HCT116 (cell line): ENCODE results near the gene MRGPRX2. TPM values are rescaled to one million over a fixed set of nuclear protein-coding genes. Genes with fewer than 3 reads are reported as not detected.

ENCODE experiments used
- ATAC-seq: fragments of 200-7000 bp; cut with Tn5 transposase; 2 replicates; pipeline ENCODE4 v1.9.1; 2020; ENCODE audit warnings: mild to moderate bottlenecking, moderate library complexity
- BruUV-seq: library from RNA; stranded (reverse); fragments of 400-500 nt; replicated peaks from 2 replicates; lab custom pipeline; 2021; lab: Mats Ljungman, UMichigan
- CTCF ChIA-PET: fragments of 300-600 bp; sonication (Branson Sonifier 250); formaldehyde crosslinking; loops from one replicate; lab custom pipeline; 2021; ENCODE audit warnings: antibody characterized with exemption; lab: Charles Lee
- POLR2A ChIA-PET: fragments of 300-600, 350-600 bp; sonication (Branson Sonifier 250); formaldehyde crosslinking; loops from one replicate; lab custom pipeline; 2021; ENCODE audit warnings: antibody characterized with exemption; lab: Charles Lee
- RAD21 ChIA-PET, 2 experiments: fragments of 300-600 bp; sonication (Branson Sonifier 250); formaldehyde crosslinking; loops; one replicate each; lab custom pipeline; 2023; ENCODE audit warnings: low total read pairs in 2 of 2; ENCODE audit not compliant: uncharacterized antibody in 2 of 2, unreplicated experiment in 2 of 2, low non-redundant PET in 1 of 2; lab: Charles Lee
- DNase-seq: peaks from one replicate; pipeline ENCODE4 v3.0.0-alpha.2; 2010; ENCODE audit warnings: low read depth, low spot score
- H2AFZ ChIP-seq: fragments of 200-600 bp; shearing (Covaris generic), sonication (generic); 2 replicates; pipeline ENCODE4 v1.6.1; 2017; ENCODE audit warnings: low read depth, mixed run types, mixed read lengths, antibody characterized with exemption, low read length; ENCODE audit not compliant: poor library complexity, severe bottlenecking
- H3K27ac ChIP-seq: 2 replicates; pipeline ENCODE4 v1.5.1; 2012; ENCODE audit warnings: low read depth, low read length
- H3K27me3 ChIP-seq: fragments of 200-600 bp; sonication (generic); 2 replicates; pipeline ENCODE4 v1.6.1; 2016; ENCODE audit warnings: mixed run types, low read length, mixed read lengths; ENCODE audit not compliant: insufficient read depth
- H3K36me3 ChIP-seq, 2 experiments: fragments of 200-500 bp in 1 of 2; fragments of 200-600 bp in 1 of 2; sonication (Bioruptor generic) in 1 of 2; sonication (generic) in 1 of 2; 2 replicates each; pipeline versions ENCODE4 v1.5.1 to v1.6.1; 2014 to 2016; ENCODE audit warnings: low read length in 2 of 2, inconsistent platforms in 1 of 2, mixed read lengths in 1 of 2, mixed run types in 1 of 2; ENCODE audit not compliant: insufficient read depth in 2 of 2, control insufficient read depth in 1 of 2
- H3K4me1 ChIP-seq, 2 experiments: fragments of 200-600 bp in 1 of 2; sonication (generic) in 1 of 2; 2 replicates each; pipeline versions ENCODE4 v1.5.1 to v1.6.1; 2012 to 2017; ENCODE audit warnings: low read length in 2 of 2, inconsistent platforms in 1 of 2, mild to moderate bottlenecking in 1 of 2, mixed read lengths in 1 of 2, mixed run types in 1 of 2, moderate library complexity in 1 of 2; ENCODE audit not compliant: insufficient read depth in 2 of 2, control insufficient read depth in 1 of 2
- H3K4me2 ChIP-seq: fragments of 200-600 bp; sonication (generic); 2 replicates; pipeline ENCODE4 v1.6.1; 2017; ENCODE audit warnings: mixed run types, low read length, mixed read lengths
- H3K4me3 ChIP-seq, 2 experiments: fragments of 200-600 bp in 1 of 2; sonication (generic) in 1 of 2; replicated peaks in 1 of 2; 2 replicates each; pipeline ENCODE4 v1.5.1; 2011 to 2016; ENCODE audit warnings: low read length in 2 of 2, control low read depth in 1 of 2, low read depth in 1 of 2, mild to moderate bottlenecking in 1 of 2, mixed read lengths in 1 of 2, mixed run types in 1 of 2
- H3K79me2 ChIP-seq: fragments of 200-600 bp; sonication (generic); 2 replicates; pipeline ENCODE4 v1.6.1; 2017; ENCODE audit warnings: mild to moderate bottlenecking, mixed run types, low read length, moderate library complexity, mixed read lengths; ENCODE audit not compliant: insufficient read depth
- H3K9ac ChIP-seq: fragments of 200-600 bp; sonication (generic); 2 replicates; pipeline ENCODE4 v1.6.1; 2016; ENCODE audit warnings: low read length, mixed read lengths
- H3K9me2 ChIP-seq: fragments of 200-600 bp; sonication (generic), shearing (Covaris generic); 2 replicates; pipeline ENCODE4 v1.6.1; 2017; ENCODE audit warnings: mixed run types, mild to moderate bottlenecking, moderate library complexity; ENCODE audit not compliant: insufficient read depth
- H3K9me3 ChIP-seq, 2 experiments: fragments of 200-500 bp in 1 of 2; fragments of 200-600 bp in 1 of 2; sonication (Bioruptor generic) in 1 of 2; sonication (generic) in 1 of 2; 2 replicates each; pipeline ENCODE4 v1.6.1; 2014 to 2017; ENCODE audit warnings: low read length in 2 of 2, mixed read lengths in 2 of 2, inconsistent platforms in 1 of 2, low read depth in 1 of 2, mild to moderate bottlenecking in 1 of 2, mixed run types in 1 of 2, moderate library complexity in 1 of 2; ENCODE audit not compliant: control insufficient read depth in 1 of 2, insufficient read depth in 1 of 2
- H4K20me1 ChIP-seq: fragments of 200-600 bp; sonication (generic), shearing (Covaris generic); 2 replicates; pipeline ENCODE4 v1.6.1; 2017; ENCODE audit warnings: mixed run types, mild to moderate bottlenecking, moderate library complexity; ENCODE audit not compliant: insufficient read depth
- CEBPB ChIP-seq: IDR thresholded peaks from 2 replicates; pipeline ENCODE4 v1.6.1; 2012; ENCODE audit warnings: low read depth
- EGR1 ChIP-seq: IDR thresholded peaks from 2 replicates; pipeline ENCODE4 v1.6.1; 2012; ENCODE audit warnings: low read depth
- ELF1 ChIP-seq: IDR thresholded peaks from 2 replicates; pipeline ENCODE4 v1.6.1; 2012; ENCODE audit warnings: low read depth, borderline replicate concordance
- EZH2phosphoT487 ChIP-seq: fragments of 200-600 bp; IDR thresholded peaks from 2 replicates; pipeline ENCODE4 v1.6.1; 2018; ENCODE audit warnings: antibody characterized with exemption, borderline replicate concordance
- FOSL1 ChIP-seq: IDR thresholded peaks from 2 replicates; pipeline ENCODE4 v1.6.1; 2012; ENCODE audit warnings: low read depth
- POLR2AphosphoS5 ChIP-seq: IDR thresholded peaks from 2 replicates; pipeline ENCODE4 v1.6.1; 2011; ENCODE audit warnings: mild to moderate bottlenecking, low read depth, low read length, moderate library complexity
- RAD21 ChIP-seq: IDR thresholded peaks from 2 replicates; pipeline ENCODE4 v1.6.1; 2012; ENCODE audit warnings: low read depth, mild to moderate bottlenecking
- REST ChIP-seq: IDR thresholded peaks from 2 replicates; pipeline ENCODE4 v1.6.1; 2012; ENCODE audit warnings: low read depth
- SP1 ChIP-seq: IDR thresholded peaks from 2 replicates; pipeline ENCODE4 v1.6.1; 2012; ENCODE audit warnings: low read depth
- SRF ChIP-seq: IDR thresholded peaks from 2 replicates; pipeline ENCODE4 v1.6.1; 2012; ENCODE audit warnings: low read depth
- TCF7L2 ChIP-seq: IDR thresholded peaks from 2 replicates; pipeline ENCODE4 v1.7.0; 2011; ENCODE audit warnings: borderline replicate concordance, inconsistent platforms; ENCODE audit not compliant: insufficient read depth, insufficient read length; ENCODE audit errors: extremely low read depth
- ZBTB33 ChIP-seq: IDR thresholded peaks from 2 replicates; pipeline ENCODE4 v1.6.1; 2011; ENCODE audit warnings: mild to moderate bottlenecking, low read length, moderate library complexity; ENCODE audit not compliant: insufficient replicate concordance; ENCODE audit errors: extremely low read depth
- ZNF274 ChIP-seq: fragments of 200-500 bp; sonication (Bioruptor generic); IDR thresholded peaks from 2 replicates; pipeline ENCODE4 v1.6.1; 2014; ENCODE audit warnings: mild to moderate bottlenecking, low read depth, low read length, inconsistent platforms
- intact Hi-C: fragments of 100-400 bp; cut with micrococcal nuclease; formaldehyde crosslinking; loops from 2 replicates; pipeline ENCODE4 v1.10.0; 2022
- total RNA-seq: library from RNA; stranded (reverse); gene quantifications from one replicate; pipeline ENCODE4 v1.2.1, GENCODE V29; 2021; ENCODE audit not compliant: unreplicated experiment

The MRGPRX2 gene
- total RNA-seq, 1 experiment from 2014 or later = not detected

- Histone ChIP-seq H3K36me3 (no peaks in the 10 kb centered on the region), H3K9me2 (no peaks in the 10 kb centered on the region), H3K4me2 (no peak overlapping the region), H3K4me3 (no peak overlapping the region), H4K20me1 (no peaks in the 10 kb centered on the region), H3K9ac (no peak overlapping the region), H3K27me3 (no peaks in the 10 kb centered on the region), H3K4me1 (peaks cover 0 to 4% of the 10 kb centered on the region in 2 experiments; a peak in 1 of 4 replicates), H3K79me2 (no peaks in the 10 kb centered on the region), H2AFZ (no peak overlapping the region), H3K9me3 (no peaks in the 10 kb centered on the region), H3K27ac (no peak overlapping the region)
- ChIA-PET CTCF (no interaction called here), RAD21 (no interaction called here), POLR2A (interaction anchor here (0.6 kb wide), 1 partner anchor 216 kb away, joined by 3 read pairs; no protein-coding TSS in a partner anchor)
- DNase-seq (no peak), ATAC-seq (no peak)
- TF ChIP-seq EGR1 = no peak
- peak; percentile 26; the same call in 1 of the 2 replicates for TF ChIP-seq SP1
- intact Hi-C loops = no loop called here
- no TSS peak for BruUV-seq
Measured at GRCh38 chr11:19089421-19089820, 28.9 kb upstream of the MRGPRX2 start.

- no peaks in the 10 kb centered on the region for H4K20me1 ChIP-seq
- H3K4me2 ChIP-seq = no peak overlapping the region
- RAD21 ChIA-PET = no interaction called here
- no peaks in the 10 kb centered on the region for H3K79me2 ChIP-seq
- H3K4me3 ChIP-seq = no peak overlapping the region
- no peak overlapping the region for H3K9ac ChIP-seq
- no peak overlapping the region for H3K27ac ChIP-seq
- DNase-seq (no peak), ATAC-seq (no peak)
- no TSS peak for BruUV-seq
- intact Hi-C loops = no loop called here
- H3K36me3 ChIP-seq = no peaks in the 10 kb centered on the region
- H2AFZ ChIP-seq = no peak overlapping the region
- H3K9me3 ChIP-seq = no peaks in the 10 kb centered on the region
- POLR2A ChIA-PET = no interaction called here
- H3K27me3 ChIP-seq = no peaks in the 10 kb centered on the region
- H3K4me1 ChIP-seq = peaks cover 0 to 4% of the 10 kb centered on the region in 2 experiments; a peak in 1 of 4 replicates
- CTCF ChIA-PET = no interaction called here
- no peaks in the 10 kb centered on the region for H3K9me2 ChIP-seq
- TF ChIP-seq EZH2phosphoT487 (no peak), FOSL1 (no peak), POLR2AphosphoS5 (no peak), CEBPB (no peak), ZBTB33 (no peak), REST (no peak), SRF (no peak), ZNF274 (no peak), ELF1 (no peak), RAD21 (no peak), TCF7L2 (no peak)
Measured at GRCh38 chr11:19088791-19089190, 28.3 kb upstream of the MRGPRX2 start.
